ENCODE measurements around the gene ATXN2. TPM values are rescaled to one million over a fixed set of nuclear protein-coding genes. Genes with fewer than 3 reads are reported as not detected.

Gene ATXN2
- total RNA-seq, 6 experiments from 2014 or later = 80.7 to 110 (median 91.9) TPM

DNA sequence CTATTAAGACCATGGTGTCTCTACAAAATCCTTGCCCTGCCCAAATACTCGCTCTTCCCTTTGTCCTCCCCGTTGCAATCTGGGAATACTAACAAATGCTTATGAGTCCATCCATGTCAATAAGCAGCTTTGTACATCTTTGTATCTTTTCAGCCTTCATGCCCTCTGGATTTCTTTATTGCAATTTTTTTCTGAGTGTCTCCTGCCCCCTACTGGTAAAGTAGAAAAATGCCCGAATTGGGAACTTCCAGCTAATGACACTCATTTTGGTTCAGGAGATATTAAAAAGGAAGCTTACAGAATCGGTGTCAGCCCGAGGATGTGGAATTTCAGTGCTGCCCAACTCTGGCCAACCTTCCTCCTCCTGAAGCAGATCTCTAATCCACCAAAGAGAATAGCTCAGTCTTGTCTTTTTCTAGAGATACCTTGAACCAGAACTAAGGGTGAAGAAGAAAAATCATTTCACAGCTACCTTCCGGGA is 147.4 kb downstream of the ATXN2 start:
- peaks cover 56% of the 10 kb centered on the region for H3K27me3 Mint-ChIP-seq (ENCODE audit: insufficient read depth)
- H3K9me3 Mint-ChIP-seq = peaks cover 8% of the 10 kb centered on the region
- peak; percentile 96 for TF ChIP-seq CTCF (IDR thresholded peaks at IDR 0.05)
- peaks cover 63% of the 10 kb centered on the region for H3K4me1 Mint-ChIP-seq (ENCODE audit: low read depth)
- H3K4me3 Mint-ChIP-seq = peak overlapping the region; percentile 0; the same call in 1 of the 2 replicates
- H3K27ac Mint-ChIP-seq = peak overlapping the region; percentile 58
- peak; percentile 58 for DNase-seq
- peaks cover 60% of the 10 kb centered on the region for H3K36me3 Mint-ChIP-seq (ENCODE audit: low read depth)

DNA sequence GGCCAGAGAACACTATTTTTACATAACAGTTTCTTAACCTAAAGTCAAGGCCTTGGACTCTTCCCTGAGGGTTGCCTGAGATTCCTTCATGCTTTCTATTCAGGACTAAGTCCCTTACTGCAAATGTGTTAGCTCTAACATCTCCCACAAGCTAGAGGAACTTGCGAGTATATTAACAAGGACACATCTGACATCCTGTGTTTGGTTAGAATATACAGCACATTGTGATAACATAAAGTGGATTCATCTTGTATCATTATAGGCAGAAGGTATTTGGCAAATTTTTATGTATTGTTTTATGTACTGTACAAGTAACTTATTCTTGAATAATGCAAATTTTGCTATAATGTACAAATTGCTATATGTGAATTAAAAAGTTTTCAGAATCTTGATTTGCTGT is 147.9 kb downstream of the ATXN2 start:
- Mint-ChIP-seq H3K27ac (peak overlapping the region; percentile 58), H3K4me3 (no peak overlapping the region), H3K4me1 (ENCODE audit: low read depth) (peaks cover 65% of the 10 kb centered on the region), H3K9me3 (peaks cover 8% of the 10 kb centered on the region), H3K36me3 (ENCODE audit: low read depth) (peaks cover 63% of the 10 kb centered on the region), H3K27me3 (ENCODE audit: insufficient read depth) (peaks cover 60% of the 10 kb centered on the region)
- TF ChIP-seq CTCF (IDR thresholded peaks at IDR 0.05) = no peak
- no peak for DNase-seq

- H3K36me3 Mint-ChIP-seq (ENCODE audit: low read depth) = peaks cover 60% of the 10 kb centered on the region
- H3K9me3 Mint-ChIP-seq = peaks cover 8% of the 10 kb centered on the region
- no peak for TF ChIP-seq CTCF (IDR thresholded peaks at IDR 0.05)
- H3K4me3 Mint-ChIP-seq = peak overlapping the region; percentile 28
- peaks cover 55% of the 10 kb centered on the region for H3K27me3 Mint-ChIP-seq (ENCODE audit: insufficient read depth)
- peak overlapping the region; percentile 58 for H3K27ac Mint-ChIP-seq
- no peak for DNase-seq
- peaks cover 65% of the 10 kb centered on the region for H3K4me1 Mint-ChIP-seq (ENCODE audit: low read depth)
Observed at GRCh38 chr12:111450676-111451075, 148.4 kb downstream of the ATXN2 start.

GRCh38 chr12:111448846-111449790 is 150.0 kb downstream of the ATXN2 start:
- H3K4me1 Mint-ChIP-seq (ENCODE audit: low read depth) = peaks cover 62% of the 10 kb centered on the region
- DNase-seq = no peak
- H3K27ac Mint-ChIP-seq = peak overlapping the region; percentile 58

DNA sequence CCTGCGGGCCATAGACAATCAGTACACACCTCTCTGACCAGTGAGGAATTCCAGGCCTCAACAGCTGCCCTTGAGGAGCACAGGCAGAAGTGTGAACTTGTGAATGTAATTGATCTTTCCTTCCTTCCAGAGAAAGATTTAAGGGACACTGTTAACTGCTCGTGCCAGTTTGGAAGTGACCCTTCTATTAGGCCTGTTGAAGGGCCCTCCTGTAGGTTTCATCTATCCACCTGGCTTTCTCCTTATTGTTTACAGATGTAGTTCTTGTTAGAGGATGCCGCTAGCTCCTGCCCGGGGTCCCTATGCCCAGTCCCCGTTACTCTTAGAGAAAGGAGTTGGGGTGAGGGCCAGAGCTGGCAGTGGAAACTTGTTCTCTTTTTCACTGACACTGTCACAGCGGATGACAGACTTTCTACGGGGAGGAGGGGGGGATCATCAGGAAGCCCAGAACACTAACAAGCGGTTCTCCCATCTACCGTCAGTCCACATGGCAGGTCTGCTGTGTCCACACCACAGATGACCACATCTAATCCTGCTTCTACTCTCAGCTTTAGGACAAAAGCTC is 150.8 kb downstream of the ATXN2 start:
- Mint-ChIP-seq H3K4me3 (peak overlapping the region; percentile 43; the same call in 1 of the 2 replicates), H3K9me3 (peaks cover 11% of the 10 kb centered on the region), H3K27ac (peak overlapping the region; percentile 58), H3K27me3 (ENCODE audit: insufficient read depth) (peaks cover 58% of the 10 kb centered on the region), H3K36me3 (ENCODE audit: low read depth) (peaks cover 52% of the 10 kb centered on the region), H3K4me1 (ENCODE audit: low read depth) (peaks cover 65% of the 10 kb centered on the region)
- no peak for TF ChIP-seq CTCF (IDR thresholded peaks at IDR 0.05)
- no peak for DNase-seq

More at GRCh38 chr12:111448846-111449790, 150.0 kb downstream of the ATXN2 start:
- Mint-ChIP-seq H3K36me3 (ENCODE audit: low read depth) (peaks cover 54% of the 10 kb centered on the region), H3K4me3 (no peak overlapping the region), H3K9me3 (peaks cover 8% of the 10 kb centered on the region), H3K27me3 (ENCODE audit: insufficient read depth) (peaks cover 55% of the 10 kb centered on the region)
- no peak for TF ChIP-seq CTCF (IDR thresholded peaks at IDR 0.05)

All from HFFc6 (cell line).